Right atrium auricular region (tissue), 2 donors: ENCODE measurements around the gene LLGL1. TPM values are rescaled to one million over a fixed set of nuclear protein-coding genes. Genes with fewer than 3 reads are reported as not detected.

Experiments
- DNase-seq: peaks from one replicate; pipeline ENCODE4 v3.0.0-alpha.2; 2019; ENCODE audit warnings: low spot score
- H3K27ac ChIP-seq, 2 donors: fragments of 200-600 bp; sonication (generic); 1 replicate in 1 of 2; 2 replicates in 1 of 2; pipeline ENCODE4 v1.5.1; 2016 to 2019
- H3K27me3 ChIP-seq, 2 donors: fragments of 200-600 bp; sonication (generic); one replicate each; pipeline versions ENCODE4 v1.5.1 to v1.6.0; 2017 to 2019
- H3K36me3 ChIP-seq: fragments of 200-600 bp; sonication (generic); one replicate; pipeline ENCODE4 v1.5.1; 2016
- H3K4me1 ChIP-seq, 2 donors: fragments of 200-600 bp; sonication (generic); one replicate each; pipeline versions ENCODE4 v1.5.1 to v1.6.0; 2017 to 2019
- H3K4me3 ChIP-seq, 2 donors: fragments of 200-600 bp; sonication (generic); 1 replicate in 1 of 2; 2 replicates in 1 of 2; pipeline ENCODE4 v1.5.1; 2017 to 2019; ENCODE audit warnings: mild to moderate bottlenecking in 1 of 2, moderate library complexity in 1 of 2
- H3K9me3 ChIP-seq, 2 donors: fragments of 200-600 bp; sonication (generic); one replicate each; pipeline ENCODE4 v1.5.1; 2019
- total RNA-seq, 2 donors: library from RNA; depleted of rRNA; stranded (reverse); fragments of >200 nt; gene quantifications; one replicate each; pipeline ENCODE4 v1.1.0, GENCODE V29; 2016
- TF ChIP-seq, protein P1 (sequence below), 2 donors: fragments of 200-600 bp; sonication (generic); IDR thresholded peaks; one replicate each; pipeline ENCODE4 v1.5.1; 2019; ENCODE audit warnings: antibody characterized with exemption in 2 of 2

Gene LLGL1
- total RNA-seq, result 10 to 100 TPM; 12.6 to 16.7 TPM

DNA sequence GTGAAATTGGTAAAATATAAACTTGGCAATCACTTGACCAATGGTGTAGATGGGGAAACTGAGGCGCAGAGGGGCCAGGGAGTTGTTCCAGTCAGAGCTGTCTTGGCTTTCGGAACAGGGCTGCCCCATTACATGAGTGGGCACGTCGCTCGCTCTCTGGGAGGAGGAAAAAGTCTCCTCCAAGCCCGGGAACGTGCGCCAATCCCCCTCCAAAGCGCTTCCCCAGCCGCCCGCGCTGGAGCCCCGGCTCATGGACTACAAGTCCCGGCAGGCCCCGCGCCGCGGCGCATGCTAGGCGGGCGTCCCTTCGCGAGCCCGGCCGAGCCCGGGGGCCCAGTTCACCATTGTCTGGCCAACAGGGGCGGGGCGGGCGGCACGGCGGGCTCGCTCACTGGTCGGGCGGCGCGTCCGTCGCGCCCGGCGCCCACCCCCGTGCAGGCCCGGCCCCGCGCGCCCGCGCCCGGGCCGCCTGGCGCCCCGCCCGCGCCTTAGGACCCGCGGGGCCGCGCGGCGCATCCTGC lies at the start of gene LLGL1:
Gene LLGL1 (plus strand): TSS at position 515 of the 521 bp plus-strand sequence. CDS start 48 bp downstream, outside the sequence.
- Histone ChIP-seq H3K27ac (peak within 1 kb of the TSS; percentile 51 to 73), H3K4me1 (peaks cover 0 to 22% of the 10 kb centered on the region in 2 donors), H3K36me3 (no peaks in the 10 kb centered on the region), H3K27me3 (no peaks in the 10 kb centered on the region), H3K9me3 (no peaks in the 10 kb centered on the region), H3K4me3 (peak within 1 kb of the TSS; percentile 62 to 69)
- peak; percentile 97 for DNase-seq
- TF ChIP-seq, protein P1, sequence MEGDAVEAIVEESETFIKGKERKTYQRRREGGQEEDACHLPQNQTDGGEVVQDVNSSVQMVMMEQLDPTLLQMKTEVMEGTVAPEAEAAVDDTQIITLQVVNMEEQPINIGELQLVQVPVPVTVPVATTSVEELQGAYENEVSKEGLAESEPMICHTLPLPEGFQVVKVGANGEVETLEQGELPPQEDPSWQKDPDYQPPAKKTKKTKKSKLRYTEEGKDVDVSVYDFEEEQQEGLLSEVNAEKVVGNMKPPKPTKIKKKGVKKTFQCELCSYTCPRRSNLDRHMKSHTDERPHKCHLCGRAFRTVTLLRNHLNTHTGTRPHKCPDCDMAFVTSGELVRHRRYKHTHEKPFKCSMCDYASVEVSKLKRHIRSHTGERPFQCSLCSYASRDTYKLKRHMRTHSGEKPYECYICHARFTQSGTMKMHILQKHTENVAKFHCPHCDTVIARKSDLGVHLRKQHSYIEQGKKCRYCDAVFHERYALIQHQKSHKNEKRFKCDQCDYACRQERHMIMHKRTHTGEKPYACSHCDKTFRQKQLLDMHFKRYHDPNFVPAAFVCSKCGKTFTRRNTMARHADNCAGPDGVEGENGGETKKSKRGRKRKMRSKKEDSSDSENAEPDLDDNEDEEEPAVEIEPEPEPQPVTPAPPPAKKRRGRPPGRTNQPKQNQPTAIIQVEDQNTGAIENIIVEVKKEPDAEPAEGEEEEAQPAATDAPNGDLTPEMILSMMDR (IDR thresholded peaks at IDR 0.05), result no peak

DNA sequence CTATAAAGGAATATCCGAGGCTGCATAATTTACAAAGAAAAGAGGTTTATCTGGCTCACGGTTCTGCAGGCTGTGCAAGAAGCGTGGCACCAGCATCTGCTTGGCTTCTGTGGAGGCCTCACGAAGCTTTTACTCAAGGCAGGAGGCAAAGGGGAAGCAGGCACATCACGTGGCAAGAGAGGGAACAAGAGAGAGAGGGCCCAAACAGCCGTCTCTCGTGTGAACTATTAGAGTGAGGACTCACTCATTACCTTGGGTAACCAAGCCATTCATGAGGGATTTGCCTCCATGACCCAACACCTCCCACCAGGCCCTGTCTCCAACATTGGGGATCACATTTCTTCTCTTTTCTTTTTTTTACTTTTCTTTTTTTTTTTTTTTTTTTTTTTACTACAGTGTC lies 49.3 kb upstream of the LLGL1 start:
- H3K27ac ChIP-seq, result no peak overlapping the region
- H3K27me3 ChIP-seq, result no peaks in the 10 kb centered on the region
- no peak overlapping the region for H3K4me3 ChIP-seq
- H3K36me3 ChIP-seq, result no peaks in the 10 kb centered on the region
- TF ChIP-seq, protein P1 (IDR thresholded peaks at IDR 0.05), result no peak
- DNase-seq, result no peak
- H3K9me3 ChIP-seq, result no peaks in the 10 kb centered on the region
- no peaks in the 10 kb centered on the region for H3K4me1 ChIP-seq

DNA sequence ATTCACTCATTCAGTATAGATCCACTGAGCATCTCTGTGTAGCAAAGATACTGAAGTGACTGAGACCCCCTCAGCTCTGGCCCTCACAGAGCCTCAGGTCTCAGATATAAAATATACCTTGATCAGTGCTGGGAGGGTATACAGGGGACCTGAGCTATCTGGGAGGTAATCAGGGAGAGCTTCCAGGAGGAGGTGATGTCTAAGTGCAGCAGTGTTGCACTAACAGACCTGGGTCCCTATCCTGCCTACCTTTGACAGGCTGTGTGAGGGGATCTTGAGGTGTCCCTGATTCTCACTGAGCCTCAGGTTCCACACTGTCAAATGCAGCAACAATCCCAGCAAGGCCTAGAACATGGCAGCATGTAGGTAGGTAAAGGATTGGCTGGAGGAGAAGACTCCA lies 48.3 kb upstream of the LLGL1 start:
- Histone ChIP-seq H3K27me3 (no peaks in the 10 kb centered on the region), H3K4me1 (peaks cover 0 to 8% of the 10 kb centered on the region in 2 donors), H3K9me3 (no peaks in the 10 kb centered on the region), H3K27ac (no peak overlapping the region), H3K36me3 (no peaks in the 10 kb centered on the region), H3K4me3 (no peak overlapping the region)
- DNase-seq, result no peak
- TF ChIP-seq, protein P1 (IDR thresholded peaks at IDR 0.05), result no peak

DNA sequence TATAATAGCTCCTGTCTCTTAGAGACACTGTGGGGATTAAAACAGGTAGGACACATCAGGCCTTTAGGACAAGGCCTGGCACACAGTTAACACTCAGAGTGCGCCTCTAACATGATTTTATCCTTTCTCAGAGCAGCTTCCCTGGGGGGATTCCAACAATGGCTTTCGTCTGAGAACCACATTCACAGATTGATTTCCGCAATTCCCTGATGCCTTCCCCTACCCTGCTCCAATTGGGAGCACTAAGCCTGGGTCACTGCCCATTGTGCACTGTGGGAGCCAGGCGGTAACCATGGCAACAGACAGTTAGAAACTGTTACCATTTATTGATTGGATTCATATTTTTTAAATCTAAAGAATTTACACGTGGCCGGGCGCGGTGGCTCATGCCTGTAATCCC lies 47.7 kb upstream of the LLGL1 start:
- DNase-seq, result no peak
- H3K4me1 ChIP-seq, result peaks cover 0 to 14% of the 10 kb centered on the region in 2 donors
- no peaks in the 10 kb centered on the region for H3K27me3 ChIP-seq
- H3K9me3 ChIP-seq, result no peaks in the 10 kb centered on the region
- H3K27ac ChIP-seq, result no peak overlapping the region
- no peaks in the 10 kb centered on the region for H3K36me3 ChIP-seq
- no peak overlapping the region for H3K4me3 ChIP-seq
- TF ChIP-seq, protein P1 (IDR thresholded peaks at IDR 0.05), result no peak

DNA sequence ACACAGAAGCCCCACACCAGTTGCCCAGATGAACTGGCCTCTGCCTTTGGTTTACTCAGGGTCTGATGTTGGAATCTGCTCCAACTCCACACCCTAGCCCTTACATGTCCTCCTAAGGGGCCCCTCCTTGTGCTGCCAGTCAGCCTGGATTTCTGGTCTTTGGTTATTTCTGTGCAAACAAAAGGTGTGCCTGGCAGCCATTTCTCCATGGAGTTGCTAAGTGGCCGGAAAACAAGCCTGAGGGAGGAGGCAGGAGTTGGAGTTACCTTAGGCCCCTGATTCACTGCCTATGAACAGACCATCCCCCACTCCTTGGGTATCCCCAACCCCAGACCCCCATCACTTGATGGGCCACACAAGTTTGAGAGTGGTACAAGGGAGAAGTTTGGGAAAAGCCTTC lies 46.2 kb upstream of the LLGL1 start:
- H3K9me3 ChIP-seq, result no peaks in the 10 kb centered on the region
- H3K4me1 ChIP-seq, result peaks cover 0 to 14% of the 10 kb centered on the region in 2 donors
- H3K4me3 ChIP-seq, result no peak overlapping the region
- DNase-seq, result no peak
- H3K27ac ChIP-seq, result no peak overlapping the region
- H3K27me3 ChIP-seq, result no peaks in the 10 kb centered on the region
- no peaks in the 10 kb centered on the region for H3K36me3 ChIP-seq
- TF ChIP-seq, protein P1 (IDR thresholded peaks at IDR 0.05), result no peak

DNA sequence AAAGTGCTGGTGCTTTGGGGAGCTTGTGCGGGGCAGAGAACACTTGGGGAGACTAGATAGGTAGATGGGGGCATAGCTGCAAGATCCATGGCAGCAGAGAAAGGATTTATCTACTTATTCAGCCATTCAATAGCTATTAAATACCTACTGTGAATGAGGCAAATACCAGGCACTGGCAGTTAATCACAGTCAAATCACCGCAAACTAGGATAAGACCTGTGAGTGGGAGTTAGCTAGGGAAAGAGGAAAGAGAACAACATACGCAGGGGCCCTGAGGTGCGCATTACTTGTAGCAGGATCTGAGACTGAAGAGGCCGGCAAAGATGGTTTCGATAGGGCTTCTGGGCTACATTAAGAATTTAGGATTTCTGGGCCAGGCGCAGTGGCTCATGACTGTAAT lies 45.6 kb upstream of the LLGL1 start:
- TF ChIP-seq, protein P1 (IDR thresholded peaks at IDR 0.05), result no peak
- H3K9me3 ChIP-seq, result no peaks in the 10 kb centered on the region
- H3K36me3 ChIP-seq, result no peaks in the 10 kb centered on the region
- peaks cover 0 to 16% of the 10 kb centered on the region in 2 donors for H3K4me1 ChIP-seq
- H3K27ac ChIP-seq, result no peak overlapping the region
- no peak for DNase-seq
- H3K4me3 ChIP-seq, result no peak overlapping the region
- H3K27me3 ChIP-seq, result no peaks in the 10 kb centered on the region
